ENCODE results near the gene GADL1.

Gene GADL1

GRCh38 chr3:30681649-30682211 lies 212.7 kb downstream of the GADL1 start:
- Histone ChIP-seq H3K4me3 (no peak overlapping the region), H3K27me3 (no peaks in the 10 kb centered on the region), H3K9me3 (no peaks in the 10 kb centered on the region), H3K4me1 (peaks cover 0 to 84% (median 54%) of the 10 kb centered on the region in 4 donors), H3K36me3 (peaks cover 28 to 40% (median 30%) of the 10 kb centered on the region in 3 donors), H3K27ac (peak overlapping the region; percentile 45 to 64)
- TF ChIP-seq CTCF (IDR thresholded peaks at IDR 0.05) = no peak
- no peak for DNase-seq
- intact Hi-C loops (cut with DNase I; ENCODE audit: low total_unique reads) = no loop called here

- intact Hi-C loops (cut with DNase I; ENCODE audit: low total_unique reads) = no loop called here
These were observed 213.4 kb downstream of the GADL1 start for GRCh38 chr3:30680789-30681648.

GRCh38 chr3:30679045-30679444 lies 215.4 kb downstream of the GADL1 start:
- Histone ChIP-seq H3K4me1 (peaks cover 0 to 70% (median 37%) of the 10 kb centered on the region in 4 donors), H3K4me3 (no peak overlapping the region), H3K27ac (peak overlapping the region; percentile 7 to 11), H3K36me3 (peaks cover 46 to 67% (median 55%) of the 10 kb centered on the region in 3 donors), H3K27me3 (no peaks in the 10 kb centered on the region), H3K9me3 (no peaks in the 10 kb centered on the region)
- intact Hi-C loops (cut with DNase I; ENCODE audit: low total_unique reads) = no loop called here
- no peak for DNase-seq
- TF ChIP-seq CTCF (IDR thresholded peaks at IDR 0.05) = no peak

More at GRCh38 chr3:30680789-30681648, 213.4 kb downstream of the GADL1 start:
- Histone ChIP-seq H3K27me3 (no peaks in the 10 kb centered on the region), H3K4me3 (no peak overlapping the region), H3K9me3 (no peaks in the 10 kb centered on the region), H3K4me1 (peaks cover 0 to 76% (median 53%) of the 10 kb centered on the region in 4 donors), H3K27ac (peak overlapping the region; percentile 45 to 64), H3K36me3 (peaks cover 30 to 47% (median 35%) of the 10 kb centered on the region in 3 donors)
- no peak for TF ChIP-seq CTCF (IDR thresholded peaks at IDR 0.05)
- no peak for DNase-seq

- Histone ChIP-seq H3K36me3 (peaks cover 55 to 79% (median 66%) of the 10 kb centered on the region in 3 donors), H3K27me3 (no peaks in the 10 kb centered on the region), H3K9me3 (no peaks in the 10 kb centered on the region), H3K27ac (no peak overlapping the region), H3K4me1 (peaks cover 0 to 70% (median 28%) of the 10 kb centered on the region in 4 donors), H3K4me3 (no peak overlapping the region)
- intact Hi-C loops (cut with DNase I; ENCODE audit: low total_unique reads) = no loop called here
- DNase-seq = no peak
- TF ChIP-seq CTCF (IDR thresholded peaks at IDR 0.05) = no peak
These were observed 217.1 kb downstream of the GADL1 start for GRCh38 chr3:30677347-30677685.

GRCh38 chr3:30676424-30677346 lies 217.8 kb downstream of the GADL1 start:
- H3K36me3 ChIP-seq = peaks cover 62 to 85% (median 72%) of the 10 kb centered on the region in 3 donors
- TF ChIP-seq CTCF (IDR thresholded peaks at IDR 0.05) = no peak
- H3K9me3 ChIP-seq = no peaks in the 10 kb centered on the region
- no peak overlapping the region for H3K27ac ChIP-seq
- no peak overlapping the region for H3K4me3 ChIP-seq
- H3K4me1 ChIP-seq = peaks cover 0 to 70% (median 23%) of the 10 kb centered on the region in 4 donors
- intact Hi-C loops (cut with DNase I; ENCODE audit: low total_unique reads) = no loop called here
- DNase-seq = no peak
- H3K27me3 ChIP-seq = no peaks in the 10 kb centered on the region

All from tibial artery (tissue), 4 donors.